Stimulated activated CD8-positive, alpha-beta memory T cell treated with anti-CD3 and anti-CD28 coated beads, Interleukin-2, amount 100 ng/mL, for 48 hours (primary cell): ENCODE data around the gene NUDT19.
"Not testable (repeated sequence)": the region's sequence is repeated elsewhere in the genome, so short reads cannot be mapped to it uniquely, and the experiment has no call there.

Experiments used
- DNase-seq, 2 donors: peaks; one replicate each; pipeline ENCODE4 v3.0.0-alpha.2; 2020; ENCODE audit warnings: low read depth in 2 of 2

The NUDT19 gene

DNA sequence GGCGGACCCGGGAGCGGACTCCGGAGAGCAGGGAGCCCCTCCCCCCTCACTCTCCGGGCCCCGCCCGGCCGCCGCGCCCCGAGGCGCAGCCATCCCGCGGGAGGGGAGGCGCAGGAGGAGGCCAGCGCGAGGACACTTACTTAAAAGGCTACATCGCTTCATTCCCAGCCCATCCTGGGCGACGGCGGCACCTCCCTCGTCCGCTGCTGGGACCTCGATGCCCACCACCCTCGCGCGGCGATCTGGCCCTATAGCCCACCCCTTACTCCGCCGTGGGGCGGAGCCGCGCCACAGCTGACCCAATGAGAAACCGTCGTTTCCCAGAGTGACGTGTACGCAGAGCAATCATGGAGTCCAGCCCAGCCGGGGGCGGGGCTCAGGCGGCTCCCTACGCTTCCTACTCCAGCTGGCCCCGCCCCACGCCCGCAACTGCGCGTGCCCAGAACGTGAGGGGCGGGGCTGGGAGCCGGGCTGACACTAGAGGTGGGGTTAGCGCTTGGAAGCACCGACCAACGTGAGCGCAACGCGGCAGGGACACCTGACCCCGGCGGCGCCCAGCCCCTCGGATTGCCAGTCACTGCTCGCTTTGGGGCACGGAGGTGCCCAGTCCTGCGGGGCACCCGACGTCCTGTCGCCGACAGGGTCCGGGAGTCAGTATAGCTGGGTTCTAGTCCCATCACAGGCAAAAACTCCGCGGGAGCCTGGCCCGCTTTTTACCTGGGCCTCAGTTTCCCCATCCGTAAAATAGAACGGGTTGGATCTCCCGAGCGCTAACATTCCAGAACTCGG, 16.5 kb upstream of the NUDT19 start, which contains the start of gene ANKRD27:
TSS of gene ANKRD27 (minus strand) at position 250 of the 789 bp plus-strand sequence. CDS start 16,165 bp downstream, outside the sequence.
- DNase-seq: peak; percentile 96 to 97

DNA sequence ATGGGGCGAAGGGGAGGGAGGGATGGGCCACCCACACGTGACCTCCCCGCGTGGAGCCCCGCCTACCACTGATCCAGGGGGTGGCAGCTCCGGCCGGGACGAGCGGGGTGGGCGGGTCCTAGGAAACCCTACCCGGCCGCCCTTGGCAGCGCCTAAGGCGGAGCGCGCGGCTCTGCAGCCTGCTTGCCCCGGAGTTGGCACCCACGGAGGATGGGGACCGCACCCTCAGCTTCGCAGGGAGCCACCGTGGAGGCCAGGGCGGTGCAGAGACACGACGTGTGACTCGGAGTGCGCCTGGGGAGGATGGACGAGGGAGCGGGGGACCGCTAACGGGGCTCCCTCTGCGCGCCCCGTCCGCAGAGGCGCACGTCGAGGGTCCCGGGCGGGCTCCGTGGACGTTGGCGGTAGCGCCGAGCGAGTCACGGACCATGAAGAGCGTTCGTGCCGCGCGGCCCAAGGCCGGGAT, 15.9 kb upstream of the NUDT19 start, which contains the start of gene RGS9BP:
TSS of gene RGS9BP (plus strand) at position 129 of the 466 bp plus-strand sequence. CDS start 416 bp downstream, outside the sequence.
- peak; percentile 34 to 51 for DNase-seq

DNA sequence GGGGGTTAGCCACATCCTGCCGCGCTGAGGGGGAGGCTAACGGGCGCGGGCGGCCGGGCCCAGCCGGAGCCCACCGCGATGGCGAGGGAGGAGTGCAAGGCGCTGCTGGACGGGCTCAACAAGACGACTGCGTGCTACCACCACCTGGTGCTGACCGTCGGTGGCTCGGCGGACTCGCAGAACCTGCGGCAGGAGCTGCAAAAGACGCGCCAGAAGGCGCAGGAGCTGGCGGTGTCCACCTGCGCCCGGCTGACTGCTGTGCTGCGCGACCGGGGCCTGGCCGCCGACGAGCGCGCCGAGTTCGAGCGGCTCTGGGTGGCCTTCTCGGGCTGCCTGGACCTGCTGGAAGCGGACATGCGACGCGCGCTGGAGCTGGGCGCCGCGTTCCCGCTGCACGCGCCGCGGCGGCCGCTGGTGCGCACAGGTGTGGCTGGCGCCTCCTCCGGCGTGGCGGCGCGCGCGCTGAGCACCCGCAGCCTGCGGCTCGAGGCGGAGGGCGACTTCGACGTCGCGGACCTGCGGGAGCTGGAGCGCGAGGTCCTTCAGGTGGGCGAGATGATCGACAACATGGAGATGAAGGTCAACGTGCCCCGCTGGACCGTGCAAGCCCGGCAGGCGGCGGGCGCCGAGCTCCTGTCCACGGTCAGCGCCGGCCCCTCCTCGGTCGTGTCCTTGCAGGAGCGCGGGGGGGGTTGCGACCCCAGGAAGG, 15.3 kb upstream of the NUDT19 start:
- DNase-seq: no peak

GRCh38 chr19:32676895-32677359, 14.7 kb upstream of the NUDT19 start:
- no peak for DNase-seq

DNA sequence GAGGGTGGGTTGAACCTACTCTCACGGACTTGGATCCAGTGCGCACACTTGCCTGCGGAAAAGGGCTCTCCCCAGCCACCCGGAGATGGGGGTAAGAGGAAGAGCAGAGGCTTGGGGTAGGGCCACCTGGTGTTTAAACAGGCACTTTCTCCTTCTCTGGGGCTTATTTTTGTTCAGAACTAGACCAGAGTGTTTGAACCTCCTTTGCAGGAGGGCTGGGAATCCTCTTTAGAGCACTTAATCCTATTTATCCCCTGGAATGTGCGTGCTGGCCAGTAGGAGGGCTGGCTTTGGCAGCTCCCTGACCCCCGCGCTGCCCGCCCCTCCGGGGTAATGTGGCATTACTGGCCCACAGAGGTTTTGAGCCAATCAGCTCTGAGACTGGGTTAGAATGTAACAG, 14.0 kb upstream of the NUDT19 start:
- DNase-seq: no peak

DNA sequence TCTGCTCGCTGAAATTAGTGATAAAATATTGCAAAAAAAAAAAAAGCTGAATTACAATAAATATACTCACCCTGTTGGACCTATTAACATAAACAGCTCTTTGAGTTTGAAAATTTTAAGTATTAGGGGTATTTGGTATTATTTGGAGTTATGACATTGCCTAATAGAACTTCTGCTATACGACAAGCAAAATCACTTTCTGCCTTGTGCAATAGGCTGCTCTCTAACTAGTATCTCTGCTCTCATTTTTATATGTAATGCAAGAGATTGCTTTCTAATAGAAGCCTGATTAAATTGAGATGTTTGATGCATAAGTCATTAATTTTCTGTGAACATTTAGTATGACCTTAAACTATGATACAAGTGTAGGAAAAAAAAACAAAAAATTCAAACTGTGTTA, 10.6 kb upstream of the NUDT19 start:
- no peak for DNase-seq

- DNase-seq: no peak
Observed at GRCh38 chr19:32682317-32682716, 9.3 kb upstream of the NUDT19 start.

GRCh38 chr19:32686847-32687475, 4.7 kb upstream of the NUDT19 start:
- no peak for DNase-seq

- DNase-seq: no peak
Observed at GRCh38 chr19:32687681-32688080, 3.9 kb upstream of the NUDT19 start.

- DNase-seq: no peak
Observed at GRCh38 chr19:32688311-32688710, 3.3 kb upstream of the NUDT19 start.

- DNase-seq: peak in 1 of 2 donors; percentile 23
Observed at GRCh38 chr19:32691952-32692726, 518 bp downstream of the NUDT19 start.

- DNase-seq: no peak
Observed at GRCh38 chr19:32692727-32693061, 1.1 kb downstream of the NUDT19 start.

DNA sequence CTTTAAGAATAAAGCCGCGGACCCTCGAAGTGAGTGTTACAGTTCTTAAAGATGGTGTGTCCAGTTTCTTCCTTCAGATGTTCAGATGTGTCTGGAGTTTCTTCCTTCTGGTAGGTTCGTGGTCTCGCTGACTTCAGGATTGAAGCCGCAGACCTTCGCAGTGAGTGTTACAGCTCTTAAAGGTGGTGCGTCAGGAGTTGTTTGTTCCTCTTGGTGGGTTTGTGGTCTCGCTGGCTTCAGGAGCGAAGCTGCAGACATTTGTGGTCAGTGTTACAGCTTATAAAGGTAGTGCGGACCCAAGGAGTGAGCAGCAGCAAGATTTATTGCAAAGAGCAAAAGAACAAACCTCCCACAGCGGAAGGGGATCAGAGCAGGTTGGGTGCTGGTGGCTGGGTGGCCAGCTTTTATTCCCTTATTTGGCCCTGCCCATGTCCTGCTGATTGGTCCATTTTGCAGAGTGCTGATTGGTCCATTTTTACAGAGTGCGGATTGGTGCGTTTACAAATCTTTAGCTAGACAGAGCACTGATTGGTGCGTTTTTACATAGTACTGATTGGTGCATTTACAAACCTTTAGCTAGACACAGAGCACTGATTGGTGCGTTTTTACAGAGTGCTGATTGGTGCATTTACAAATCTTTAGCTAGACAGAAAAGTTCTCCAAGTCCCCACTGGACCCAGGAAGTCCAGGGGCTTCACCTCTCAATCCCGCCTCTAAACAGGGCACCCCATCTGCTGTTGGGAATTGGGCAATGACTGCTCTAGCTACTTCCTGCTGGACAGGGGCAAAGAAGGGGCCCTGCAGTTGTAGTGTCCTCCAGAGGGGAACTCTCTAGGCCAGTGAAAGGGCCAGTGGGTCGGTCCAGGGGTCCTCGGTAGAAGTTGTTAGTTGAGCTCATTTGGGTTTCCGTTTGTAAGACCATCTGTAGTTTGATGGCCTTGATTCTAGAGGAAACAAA, 1.8 kb downstream of the NUDT19 start:
- peak; percentile 20 to 35 for DNase-seq

GRCh38 chr19:32694316-32694715, 2.7 kb downstream of the NUDT19 start:
- not testable (repeated sequence) for DNase-seq

GRCh38 chr19:32694851-32695250, 3.2 kb downstream of the NUDT19 start:
- not testable (repeated sequence) for DNase-seq

GRCh38 chr19:32695506-32695905, 3.9 kb downstream of the NUDT19 start:
- DNase-seq: not testable (repeated sequence)

DNA sequence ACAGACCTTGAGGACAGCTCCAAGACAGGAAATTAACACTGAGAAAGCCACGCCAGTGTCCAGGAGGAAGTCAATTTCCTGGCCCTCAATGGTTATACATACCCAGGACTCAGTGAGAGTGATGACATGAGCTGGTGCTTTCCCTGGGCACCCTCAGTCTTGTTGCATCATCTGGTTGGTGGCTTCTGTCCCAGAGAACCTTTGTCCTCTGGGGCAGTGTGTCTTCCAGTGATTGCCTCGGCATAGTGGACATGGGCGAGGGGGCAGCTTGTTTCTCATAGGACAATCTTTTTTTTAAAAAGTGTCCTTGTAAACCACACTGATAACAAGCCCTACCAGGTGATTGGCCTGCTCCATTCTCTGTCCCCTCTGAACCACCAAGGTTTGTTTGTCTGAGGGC, 5.2 kb downstream of the NUDT19 start:
- not testable (repeated sequence) for DNase-seq

DNA sequence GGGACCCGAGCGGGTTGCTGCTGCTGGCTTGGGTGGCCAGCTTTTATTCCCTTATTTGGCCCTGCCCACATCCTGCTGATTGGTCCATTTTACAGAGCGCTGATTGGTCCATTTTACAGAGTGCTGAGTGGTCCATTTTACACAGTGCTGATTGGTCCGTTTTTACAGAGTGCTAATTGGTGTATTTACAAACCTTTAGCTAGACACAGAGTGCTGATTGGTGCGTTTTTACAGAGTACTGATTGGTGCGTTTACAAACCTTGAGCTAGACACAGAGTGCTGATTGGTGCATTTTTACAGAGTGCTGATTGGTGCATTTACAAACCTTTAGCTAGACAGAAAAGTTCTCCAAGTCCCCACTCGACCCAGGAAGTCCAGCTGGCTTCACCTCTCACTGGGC, 8.5 kb downstream of the NUDT19 start:
- DNase-seq: not testable (repeated sequence)

GRCh38 chr19:32702010-32702409, 10.4 kb downstream of the NUDT19 start:
- DNase-seq: no peak

- not testable (repeated sequence) for DNase-seq
Observed at GRCh38 chr19:32704006-32704405, 12.4 kb downstream of the NUDT19 start.
